Type B pancreatic cell (in vitro differentiated cells): ENCODE results near the gene CDRT4. TPM values are rescaled to one million over a fixed set of nuclear protein-coding genes. Genes with fewer than 3 reads are reported as not detected.
A peak's percentile ranks its signal among the peaks of the same experiment; 100 is the strongest.

Source experiments
- DNase-seq: peaks from one replicate; pipeline ENCODE4 v3.0.0; 2021; ENCODE audit warnings: mixed read lengths; ENCODE audit not compliant: unreplicated experiment; ENCODE audit errors: extremely low spot score
- H3K27ac Mint-ChIP-seq: 2 replicates; pipeline ENCODE4 v1.8.0; 2021; ENCODE audit warnings: mild to moderate bottlenecking, mixed read lengths
- H3K27me3 Mint-ChIP-seq: 2 replicates; pipeline ENCODE4 v1.8.0; 2021; ENCODE audit warnings: mixed read lengths
- H3K36me3 Mint-ChIP-seq: 2 replicates; pipeline ENCODE4 v1.8.0; 2021; ENCODE audit warnings: mixed read lengths
- H3K4me1 Mint-ChIP-seq: one replicate; pipeline ENCODE4 v1.8.0; 2021; ENCODE audit warnings: mixed read lengths; ENCODE audit not compliant: unreplicated experiment
- H3K4me3 Mint-ChIP-seq: 2 replicates; pipeline ENCODE4 v1.8.0; 2021; ENCODE audit warnings: mild to moderate bottlenecking, mixed read lengths
- H3K9me3 Mint-ChIP-seq: 2 replicates; pipeline ENCODE4 v1.8.0; 2021; ENCODE audit warnings: mixed read lengths
- total RNA-seq: library from RNA; stranded (reverse); gene quantifications from 2 replicates; pipeline ENCODE4 v1.2.1, GENCODE V29; 2021; ENCODE audit warnings: low replicate concordance
- TF ChIP-seq, protein P1 (sequence below): fragments of 200-600 bp; sonication (generic); conservative IDR thresholded peaks from 2 replicates; pipeline ENCODE4 v1.5.0; 2021; ENCODE audit warnings: antibody characterized with exemption, mild to moderate bottlenecking

CDRT4 gene
- total RNA-seq, 1 donor from 2014 or later: 12.9 TPM

DNA sequence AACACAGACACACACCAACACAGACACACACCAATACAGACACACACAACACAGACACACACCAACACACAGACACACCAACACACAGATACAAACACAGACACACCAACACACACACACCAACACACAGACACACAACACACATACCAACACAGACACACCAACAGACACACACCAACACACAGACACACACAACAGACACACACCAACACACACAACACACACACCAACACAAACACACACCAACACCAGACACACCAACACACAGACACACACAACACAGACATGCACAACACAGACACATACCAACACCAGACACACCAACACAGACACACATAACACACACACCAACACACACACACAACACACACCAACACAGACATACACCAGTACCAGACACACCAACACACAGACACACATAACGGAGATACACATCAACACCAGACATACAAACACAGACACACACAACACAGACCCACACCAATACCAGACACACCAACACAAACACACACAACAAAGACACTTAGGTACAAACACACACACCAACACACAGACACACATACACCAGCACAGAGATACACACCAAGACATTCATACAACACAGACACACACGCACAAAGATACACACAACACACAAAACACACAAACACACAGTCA is 2.2 kb downstream of the CDRT4 start:
- H3K4me3 Mint-ChIP-seq: no peak overlapping the region
- TF ChIP-seq, protein P1, sequence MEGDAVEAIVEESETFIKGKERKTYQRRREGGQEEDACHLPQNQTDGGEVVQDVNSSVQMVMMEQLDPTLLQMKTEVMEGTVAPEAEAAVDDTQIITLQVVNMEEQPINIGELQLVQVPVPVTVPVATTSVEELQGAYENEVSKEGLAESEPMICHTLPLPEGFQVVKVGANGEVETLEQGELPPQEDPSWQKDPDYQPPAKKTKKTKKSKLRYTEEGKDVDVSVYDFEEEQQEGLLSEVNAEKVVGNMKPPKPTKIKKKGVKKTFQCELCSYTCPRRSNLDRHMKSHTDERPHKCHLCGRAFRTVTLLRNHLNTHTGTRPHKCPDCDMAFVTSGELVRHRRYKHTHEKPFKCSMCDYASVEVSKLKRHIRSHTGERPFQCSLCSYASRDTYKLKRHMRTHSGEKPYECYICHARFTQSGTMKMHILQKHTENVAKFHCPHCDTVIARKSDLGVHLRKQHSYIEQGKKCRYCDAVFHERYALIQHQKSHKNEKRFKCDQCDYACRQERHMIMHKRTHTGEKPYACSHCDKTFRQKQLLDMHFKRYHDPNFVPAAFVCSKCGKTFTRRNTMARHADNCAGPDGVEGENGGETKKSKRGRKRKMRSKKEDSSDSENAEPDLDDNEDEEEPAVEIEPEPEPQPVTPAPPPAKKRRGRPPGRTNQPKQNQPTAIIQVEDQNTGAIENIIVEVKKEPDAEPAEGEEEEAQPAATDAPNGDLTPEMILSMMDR: no peak
- H3K27me3 Mint-ChIP-seq: no peaks in the 10 kb centered on the region
- H3K9me3 Mint-ChIP-seq: no peaks in the 10 kb centered on the region
- H3K27ac Mint-ChIP-seq: no peak overlapping the region
- peaks cover 27% of the 10 kb centered on the region for H3K4me1 Mint-ChIP-seq
- peaks cover 24% of the 10 kb centered on the region for H3K36me3 Mint-ChIP-seq
- no peak for DNase-seq

- DNase-seq: no peak
- Mint-ChIP-seq H3K9me3 (no peaks in the 10 kb centered on the region), H3K4me3 (no peak overlapping the region), H3K4me1 (peaks cover 27% of the 10 kb centered on the region), H3K36me3 (peaks cover 29% of the 10 kb centered on the region), H3K27ac (no peak overlapping the region), H3K27me3 (no peaks in the 10 kb centered on the region)
- TF ChIP-seq, protein P1: no peak
Measured at GRCh38 chr17:15464231-15464985, 3.0 kb downstream of the CDRT4 start.

GRCh38 chr17:15462976-15463772 is 4.2 kb downstream of the CDRT4 start:
- TF ChIP-seq, protein P1: no peak
- H3K4me1 Mint-ChIP-seq: peaks cover 22% of the 10 kb centered on the region
- no peaks in the 10 kb centered on the region for H3K27me3 Mint-ChIP-seq
- DNase-seq: no peak
- H3K27ac Mint-ChIP-seq: peak overlapping the region; percentile 16
- no peak overlapping the region for H3K4me3 Mint-ChIP-seq
- peaks cover 26% of the 10 kb centered on the region for H3K36me3 Mint-ChIP-seq
- no peaks in the 10 kb centered on the region for H3K9me3 Mint-ChIP-seq

- peaks cover 38% of the 10 kb centered on the region for H3K36me3 Mint-ChIP-seq
- peak overlapping the region; percentile 32 for H3K27ac Mint-ChIP-seq
- TF ChIP-seq, protein P1: no peak
- no peak overlapping the region for H3K4me3 Mint-ChIP-seq
- no peak for DNase-seq
- H3K27me3 Mint-ChIP-seq: no peaks in the 10 kb centered on the region
- no peaks in the 10 kb centered on the region for H3K9me3 Mint-ChIP-seq
- peaks cover 18% of the 10 kb centered on the region for H3K4me1 Mint-ChIP-seq
Measured at GRCh38 chr17:15457723-15458094, 9.7 kb downstream of the CDRT4 start.

DNA sequence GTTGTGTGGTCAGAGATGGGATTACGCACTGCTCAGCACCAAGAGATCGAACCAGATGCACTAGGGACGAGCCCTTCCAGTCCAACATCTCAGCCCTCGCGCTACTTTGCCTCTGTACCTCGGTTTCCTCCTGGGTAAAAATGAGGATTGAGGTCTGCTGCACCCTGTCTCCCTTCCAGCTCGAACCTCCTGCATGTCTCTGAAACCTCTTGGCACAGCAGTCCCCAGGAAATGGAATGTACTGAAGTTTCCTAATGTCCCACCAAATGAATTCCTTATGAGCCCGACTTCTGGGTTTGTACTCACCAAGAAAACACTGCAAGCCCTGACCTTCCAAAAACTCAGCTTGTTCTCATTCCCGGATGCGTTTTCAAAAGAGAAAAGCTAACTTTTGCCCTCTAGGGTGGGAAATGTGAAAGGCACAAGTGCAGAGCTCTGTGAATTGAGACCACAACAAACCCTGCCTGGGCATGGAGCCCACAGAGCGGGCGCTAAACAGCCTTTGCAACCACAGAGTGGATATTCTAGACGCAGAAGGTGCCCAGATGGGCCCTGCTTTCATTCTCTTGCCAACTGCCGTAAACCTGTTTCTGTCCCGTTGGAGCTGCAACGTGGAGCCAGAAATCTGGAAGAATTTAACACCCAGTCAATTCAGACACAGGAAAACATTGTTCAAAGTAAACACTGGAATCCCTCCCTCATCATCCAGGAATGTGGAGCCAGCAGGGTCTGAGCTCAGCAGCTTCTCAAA is 10.3 kb downstream of the CDRT4 start:
- Mint-ChIP-seq H3K27me3 (no peaks in the 10 kb centered on the region), H3K36me3 (peaks cover 34% of the 10 kb centered on the region), H3K9me3 (no peaks in the 10 kb centered on the region), H3K27ac (peak overlapping the region; percentile 32), H3K4me1 (peaks cover 15% of the 10 kb centered on the region), H3K4me3 (peak overlapping the region; percentile 41)
- TF ChIP-seq, protein P1: peak; percentile 19
- no peak for DNase-seq
